PC-3 (cell line): Measurements from ENCODE around the gene MS4A4E.

ENCODE experiments used
- CTCF ChIP-seq: fragments of 300-600 bp; sonication (generic); conservative IDR thresholded peaks from 2 replicates; pipeline ENCODE4 v1.5.1; 2017; ENCODE audit warnings: antibody characterized with exemption, low read depth, mild to moderate bottlenecking, low read length
- EZH2 ChIP-seq: fragments of 300-600 bp; sonication (generic); IDR thresholded peaks from one replicate; pipeline ENCODE4 v1.6.1; 2017; ENCODE audit warnings: antibody characterized with exemption, mild to moderate bottlenecking, low read length; ENCODE audit not compliant: unreplicated experiment

GRCh38 chr11:60161766-60162165 is 81.2 kb downstream of the MS4A4E start:
- TF ChIP-seq CTCF, result no peak
- no peak for TF ChIP-seq EZH2
